AG04450 (cell line): Measurements from ENCODE around the gene CCNY. TPM values are rescaled to one million over a fixed set of nuclear protein-coding genes. Genes with fewer than 3 reads are reported as not detected.

Experiments
- CTCF ChIA-PET: fragments of 300-600, 350-600 bp; formaldehyde crosslinking; extraction: SDS; loops from one replicate; lab custom pipeline; 2022; ENCODE audit warnings: antibody characterized with exemption, inconsistent platforms; lab: Charles Lee
- POLR2A ChIA-PET: fragments of 350-600 bp; formaldehyde crosslinking; extraction: SDS; loops from one replicate; lab custom pipeline; 2021; ENCODE audit warnings: antibody characterized with exemption, inconsistent platforms; lab: Yijun Ruan, JAX
- DNase-seq: peaks from one replicate; pipeline ENCODE4 v3.0.0-alpha.2; 2011; ENCODE audit warnings: low read depth, low spot score
- H3K27ac ChIP-seq: one replicate; pipeline ENCODE4 v1.5.1; 2012; ENCODE audit warnings: low read depth, low read length, control low read depth
- H3K27me3 ChIP-seq: one replicate; pipeline ENCODE4 v1.6.0; 2012; ENCODE audit warnings: low read length; ENCODE audit not compliant: control insufficient read depth, insufficient read depth
- H3K4me3 ChIP-seq: 2 replicates; pipeline ENCODE4 v1.5.1; 2011; ENCODE audit warnings: mild to moderate bottlenecking, low read depth, low read length, control low read depth
- H3K9me3 ChIP-seq: 2 replicates; pipeline ENCODE4 v1.5.1; 2012; ENCODE audit warnings: low read length; ENCODE audit not compliant: control insufficient read depth, insufficient read depth
- CTCF ChIP-seq: IDR thresholded peaks from 2 replicates; pipeline ENCODE4 v1.5.1; 2011; ENCODE audit warnings: low read depth, low read length, control low read depth, inconsistent platforms
- polyA plus RNA-seq: library from polyadenylated mRNA; depleted of rRNA; stranded (reverse); fragments of >200 nt; gene quantifications from 2 replicates; pipeline ENCODE4 v1.2.3, GENCODE V29; 2011

CCNY gene
- polyA plus RNA-seq, 1 experiment, result 90.2 TPM

GRCh38 chr10:35409094-35409582 is 72.8 kb downstream of the CCNY start:
- no peak for TF ChIP-seq CTCF
- CTCF ChIA-PET, result interaction anchor here (0.8 kb wide), 1 partner anchor 8 kb away, joined by 3 read pairs; no protein-coding TSS in a partner anchor
- POLR2A ChIA-PET, result interaction anchor here (1.2 to 1.7 kb wide), 2 partner anchors 13 to 81 kb away, joined by 3 to 10 read pairs; no protein-coding TSS in a partner anchor

GRCh38 chr10:35409808-35410207 is 73.5 kb downstream of the CCNY start:
- Histone ChIP-seq H3K4me3 (no peak overlapping the region), H3K9me3 (no peaks in the 10 kb centered on the region), H3K27ac (no peak overlapping the region), H3K27me3 (no peaks in the 10 kb centered on the region)
- TF ChIP-seq CTCF, result no peak
- CTCF ChIA-PET, result interaction anchor here (1.0 kb wide), 1 partner anchor 10 kb away, joined by 4 read pairs; no protein-coding TSS in a partner anchor
- no peak for DNase-seq
- POLR2A ChIA-PET, result interaction anchor here (0.5 to 1.7 kb wide), 3 partner anchors 12 to 366 kb away, joined by 3 to 10 read pairs (median 6); no protein-coding TSS in a partner anchor

More at GRCh38 chr10:35409094-35409582, 72.8 kb downstream of the CCNY start:
- Histone ChIP-seq H3K9me3 (no peaks in the 10 kb centered on the region), H3K27me3 (no peaks in the 10 kb centered on the region), H3K4me3 (no peak overlapping the region), H3K27ac (peak overlapping the region; percentile 25)
- DNase-seq, result peak; percentile 68

GRCh38 chr10:35412003-35412723 is 75.9 kb downstream of the CCNY start:
- DNase-seq, result no peak
- CTCF ChIA-PET, result interaction anchor here (1.0 kb wide), 1 partner anchor 286 kb away, joined by 3 read pairs; the partner anchor contains the start of gene CREM
- Histone ChIP-seq H3K4me3 (no peak overlapping the region), H3K9me3 (no peaks in the 10 kb centered on the region), H3K27me3 (no peaks in the 10 kb centered on the region), H3K27ac (no peak overlapping the region)
- POLR2A ChIA-PET, result interaction anchor here (0.6 kb wide), 1 partner anchor 62 kb away, joined by 3 read pairs; no protein-coding TSS in a partner anchor
- no peak for TF ChIP-seq CTCF

- ChIA-PET POLR2A (interaction anchor here (0.6 to 1.6 kb wide), 3 partner anchors 9 to 64 kb away, joined by 3 to 7 read pairs (median 6); no protein-coding TSS in a partner anchor), CTCF (interaction anchor here (1.0 kb wide), 1 partner anchor 286 kb away, joined by 3 read pairs; the partner anchor contains the start of gene CREM)
- no peaks in the 10 kb centered on the region for H3K9me3 ChIP-seq
- H3K4me3 ChIP-seq, result no peak overlapping the region
- DNase-seq, result no peak
- H3K27ac ChIP-seq, result peak overlapping the region; percentile 11
- H3K27me3 ChIP-seq, result no peaks in the 10 kb centered on the region
- no peak for TF ChIP-seq CTCF
Observed at GRCh38 chr10:35412900-35413491, 76.7 kb downstream of the CCNY start.
